HepG2 (cell line): ENCODE data around the gene PLB1.

Experiments
- ATF1 ChIP-seq: IDR thresholded peaks from 2 replicates; pipeline ENCODE4 v1.6.1; 2016; ENCODE audit warnings: mild to moderate bottlenecking, control low read depth
- CTCF ChIP-seq: sonication (generic); formaldehyde crosslinking; IDR thresholded peaks from 2 replicates; pipeline ENCODE4 v1.5.0; 2020; ENCODE audit warnings: mild to moderate bottlenecking, missing genetic modification reagents, moderate library complexity
- REST ChIP-seq, 2 experiments: IDR thresholded peaks; 2 replicates each; pipeline ENCODE4 v1.6.1; 2011 to 2012; ENCODE audit warnings: low read length in 2 of 2, borderline replicate concordance in 1 of 2, low read depth in 1 of 2, mild to moderate bottlenecking in 1 of 2, moderate library complexity in 1 of 2
- TCF12 ChIP-seq, 2 experiments: fragments of 450-650 bp in 1 of 2; sonication (generic) in 1 of 2; formaldehyde crosslinking in 1 of 2; IDR thresholded peaks; 2 replicates each; pipeline versions ENCODE4 v1.6.1 to v1.8.0; 2017 to 2022; ENCODE audit warnings: antibody characterized with exemption in 1 of 2, mild to moderate bottlenecking in 1 of 2, missing genetic modification reagents in 1 of 2, moderate library complexity in 1 of 2
- ZNF589 ChIP-seq: sonication (generic); formaldehyde crosslinking; conservative IDR thresholded peaks from 2 replicates; pipeline ENCODE4 v1.8.0; 2022; ENCODE audit warnings: mild to moderate bottlenecking, moderate library complexity, missing genetic modification reagents
- ZNF776 ChIP-seq: sonication (generic); formaldehyde crosslinking; IDR thresholded peaks from 2 replicates; pipeline ENCODE4 v1.4.0; 2020; ENCODE audit warnings: mild to moderate bottlenecking, missing genetic modification reagents

- TF ChIP-seq ZNF589 (CRISPR knock-in tag) (no peak), ATF1 (CRISPR knock-in tag) (no peak), ZNF776 (CRISPR knock-in tag) (no peak), TCF12 (IDR thresholded peaks at IDR 0.05) (no peak), TCF12 (CRISPR knock-in tag; IDR thresholded peaks at IDR 0.05) (no peak), REST (IDR thresholded peaks at IDR 0.05; ENCODE audit: borderline replicate concordance in 1 of 2, low read depth in 1 of 2, low read length in 2 of 2) (no peak), CTCF (CRISPR knock-in tag) (no peak)
These were observed 192.0 kb downstream of the PLB1 start for GRCh38 chr2:28687640-28688385.
